HG03469 (cell line): ENCODE data around the gene INSM1.
A peak's percentile ranks its signal among the peaks of the same experiment; 100 is the strongest.
"Not testable (repeated sequence)": the region's sequence is repeated elsewhere in the genome, so short reads cannot be mapped to it uniquely, and the experiment has no call there.

Source experiments
- ATAC-seq: cut with Tn5 transposase; IDR thresholded peaks from one replicate; pipeline ENCODE4 v1.9.1; 2021; ENCODE audit warnings: mild to moderate bottlenecking, moderate library complexity, moderate number of reproducible peaks; ENCODE audit not compliant: unreplicated experiment

The INSM1 gene, protein sequence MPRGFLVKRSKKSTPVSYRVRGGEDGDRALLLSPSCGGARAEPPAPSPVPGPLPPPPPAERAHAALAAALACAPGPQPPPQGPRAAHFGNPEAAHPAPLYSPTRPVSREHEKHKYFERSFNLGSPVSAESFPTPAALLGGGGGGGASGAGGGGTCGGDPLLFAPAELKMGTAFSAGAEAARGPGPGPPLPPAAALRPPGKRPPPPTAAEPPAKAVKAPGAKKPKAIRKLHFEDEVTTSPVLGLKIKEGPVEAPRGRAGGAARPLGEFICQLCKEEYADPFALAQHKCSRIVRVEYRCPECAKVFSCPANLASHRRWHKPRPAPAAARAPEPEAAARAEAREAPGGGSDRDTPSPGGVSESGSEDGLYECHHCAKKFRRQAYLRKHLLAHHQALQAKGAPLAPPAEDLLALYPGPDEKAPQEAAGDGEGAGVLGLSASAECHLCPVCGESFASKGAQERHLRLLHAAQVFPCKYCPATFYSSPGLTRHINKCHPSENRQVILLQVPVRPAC

DNA sequence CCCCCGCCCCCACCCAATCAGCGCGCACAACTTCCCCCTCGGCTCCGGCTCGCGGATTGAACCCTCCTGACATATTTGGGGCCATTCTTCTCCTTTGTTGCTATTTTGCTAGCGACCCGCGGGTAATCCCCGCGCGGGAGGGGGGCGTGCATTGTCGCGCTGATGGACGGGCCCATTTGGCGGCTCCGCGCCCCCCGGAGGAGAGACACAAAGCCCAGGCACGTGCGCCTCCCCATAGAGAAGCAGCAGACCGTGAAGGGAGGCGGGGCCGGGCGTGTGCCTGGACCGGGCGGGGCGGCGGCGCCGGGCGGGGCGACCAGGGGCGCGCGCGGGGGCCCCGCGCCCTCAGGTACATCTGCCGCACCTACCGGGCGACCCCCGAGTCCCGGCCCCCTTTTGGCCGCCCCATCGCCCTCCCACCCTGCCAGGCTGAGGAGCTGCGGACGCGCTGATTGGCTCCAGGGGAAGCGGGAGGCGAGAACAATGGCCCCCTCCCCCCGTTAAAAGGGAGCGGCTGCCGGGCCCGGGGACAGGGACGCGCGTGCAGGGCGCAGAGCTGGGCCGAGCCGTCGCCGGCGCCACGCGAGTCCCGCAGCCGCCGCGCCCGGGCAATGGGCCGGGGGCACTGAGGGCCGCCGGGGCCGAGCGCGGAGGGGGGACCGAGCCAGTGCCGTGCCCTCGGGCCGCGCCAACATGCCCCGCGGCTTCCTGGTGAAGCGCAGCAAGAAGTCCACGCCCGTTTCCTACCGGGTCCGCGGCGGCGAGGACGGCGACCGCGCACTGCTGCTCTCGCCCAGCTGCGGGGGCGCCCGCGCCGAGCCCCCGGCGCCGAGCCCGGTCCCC, at the start of gene INSM1:
INSM1 (plus strand) TSS at position 530 of the 843 bp plus-strand sequence; CDS start at position 694, 164 bp downstream.
- ATAC-seq: no peak

DNA sequence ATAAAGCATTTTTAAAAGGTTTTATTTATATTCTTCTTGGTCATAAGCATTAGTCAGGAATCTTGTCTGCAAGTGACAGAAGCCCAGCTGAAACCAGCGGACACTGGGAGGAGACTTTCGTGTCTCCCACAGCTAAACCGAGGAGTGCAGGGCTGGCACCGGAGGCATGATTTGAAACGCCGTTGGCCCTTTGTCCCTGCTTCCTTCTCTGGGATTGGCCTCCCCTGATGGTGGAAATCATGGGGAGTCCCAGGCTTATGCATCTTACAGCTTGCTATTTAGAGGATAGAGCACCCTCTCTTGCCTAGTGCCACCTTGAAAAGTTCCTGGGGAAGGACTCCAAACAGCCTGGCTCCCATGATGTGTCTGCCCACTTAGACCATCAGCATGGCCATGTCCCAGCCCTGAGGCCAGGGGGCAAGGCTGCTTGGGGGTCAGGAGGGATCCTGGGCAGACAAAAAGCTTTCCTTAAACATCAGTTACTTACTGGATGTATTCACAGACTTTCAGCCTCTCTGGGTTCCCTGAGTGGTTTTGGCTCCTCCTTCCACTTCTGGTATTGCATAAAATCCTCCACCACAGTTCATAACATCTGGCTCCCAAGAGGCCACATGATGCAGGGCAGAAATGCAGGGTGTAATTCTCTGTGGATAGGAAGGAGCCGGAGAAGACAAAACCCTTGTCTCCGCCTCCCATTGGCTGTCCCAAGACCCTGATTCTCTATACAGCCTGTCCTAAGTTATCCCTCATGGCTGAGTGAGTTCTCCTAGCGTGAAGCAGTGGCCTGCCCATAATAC, 49.3 kb upstream of the INSM1 start:
- ATAC-seq: no peak

DNA sequence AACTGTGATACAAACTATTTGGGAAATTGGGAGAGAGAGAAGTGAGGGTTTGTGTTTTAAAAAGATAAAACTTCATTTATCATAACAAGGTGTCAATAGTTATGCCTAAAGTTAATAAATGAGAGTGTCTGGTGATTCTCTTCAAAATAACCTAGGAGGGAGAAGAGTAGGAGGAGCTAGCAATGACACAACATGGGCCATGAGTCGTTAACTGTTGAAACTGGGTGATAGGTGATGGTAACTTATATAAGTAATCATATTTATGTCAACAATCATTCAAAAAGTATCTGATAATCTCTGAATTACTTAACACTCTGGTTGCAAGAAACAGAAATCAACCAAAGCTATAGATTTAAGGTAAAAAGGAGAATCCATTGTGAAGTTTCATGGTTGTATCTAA, 46.8 kb upstream of the INSM1 start:
- ATAC-seq: no peak

DNA sequence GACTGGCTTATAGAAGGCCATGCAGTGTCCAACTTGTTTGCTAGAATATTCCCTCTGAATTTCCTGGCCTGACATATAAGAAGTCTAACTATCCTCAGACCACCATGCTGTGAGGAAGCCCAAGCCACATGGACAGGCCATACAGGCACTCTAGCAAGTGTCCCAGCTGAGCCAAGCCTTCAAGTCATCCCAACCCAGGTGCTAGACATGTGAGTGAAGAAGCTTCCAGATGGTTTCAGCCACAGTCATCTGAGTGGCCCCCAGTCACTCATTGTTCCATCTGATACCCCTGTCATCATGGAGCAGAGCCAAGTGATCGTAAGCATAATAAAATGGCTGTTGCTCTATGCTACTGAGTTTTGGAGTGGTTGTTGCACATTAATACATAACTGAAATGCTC, 46.0 kb upstream of the INSM1 start:
- no peak for ATAC-seq

DNA sequence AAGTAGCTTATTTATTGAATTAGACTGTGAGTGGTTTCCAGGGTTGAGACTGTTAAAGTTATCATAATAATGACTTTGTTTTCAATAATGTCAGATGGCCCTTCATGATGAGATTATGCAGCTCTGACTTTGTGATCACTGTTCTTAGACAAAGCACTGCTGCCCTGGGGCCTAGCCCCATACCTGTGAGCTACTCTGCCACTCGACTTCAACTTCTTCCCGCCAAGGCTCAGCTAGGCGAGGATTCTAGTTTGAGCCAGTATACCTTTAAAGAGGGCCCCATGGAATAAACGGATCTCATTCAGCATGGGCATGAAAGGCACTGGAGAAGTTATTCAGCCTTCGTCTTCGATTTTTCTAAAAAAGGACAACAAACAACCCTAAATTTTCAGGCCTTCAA, 45.0 kb upstream of the INSM1 start:
- no peak for ATAC-seq

DNA sequence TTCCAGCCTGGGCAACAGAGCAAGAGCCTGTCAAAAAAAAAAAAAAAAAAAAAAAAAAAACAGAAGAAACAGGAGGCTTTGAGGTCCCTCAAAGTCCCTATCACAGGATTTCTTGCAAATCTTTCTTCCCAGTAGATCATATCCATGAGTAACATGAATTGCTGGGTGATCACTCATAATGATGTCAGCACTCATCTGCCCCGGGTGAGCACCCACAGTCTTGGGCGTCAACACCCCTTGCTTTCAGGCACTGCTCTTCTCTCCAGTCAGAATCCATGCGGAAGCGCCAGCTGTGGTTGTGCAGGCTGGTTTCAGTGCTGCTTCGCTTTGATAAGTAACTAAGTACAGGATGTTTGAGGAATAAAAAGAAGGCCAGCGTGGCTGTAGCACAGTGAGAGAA, 40.2 kb upstream of the INSM1 start:
- ATAC-seq: no peak

DNA sequence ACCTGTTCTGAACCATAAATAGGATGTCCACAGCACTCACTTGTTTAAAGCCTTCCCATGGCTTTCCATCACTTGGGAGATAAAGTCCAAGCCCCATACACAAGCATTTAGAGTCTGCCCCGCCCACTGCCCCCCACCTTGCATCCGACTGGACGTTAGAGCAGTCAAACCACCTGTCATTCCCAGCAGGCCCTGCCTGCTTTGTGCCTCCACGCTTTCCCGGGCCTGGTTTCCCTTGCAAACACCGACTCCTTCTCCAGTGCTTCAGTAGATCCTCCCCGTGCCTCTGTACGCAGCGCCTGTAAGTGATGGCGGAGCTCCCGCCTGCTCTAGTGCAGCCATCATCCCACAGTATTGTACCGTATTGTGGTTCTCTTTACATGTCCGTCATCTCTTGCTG, 38.3 kb upstream of the INSM1 start:
- ATAC-seq: no peak

DNA sequence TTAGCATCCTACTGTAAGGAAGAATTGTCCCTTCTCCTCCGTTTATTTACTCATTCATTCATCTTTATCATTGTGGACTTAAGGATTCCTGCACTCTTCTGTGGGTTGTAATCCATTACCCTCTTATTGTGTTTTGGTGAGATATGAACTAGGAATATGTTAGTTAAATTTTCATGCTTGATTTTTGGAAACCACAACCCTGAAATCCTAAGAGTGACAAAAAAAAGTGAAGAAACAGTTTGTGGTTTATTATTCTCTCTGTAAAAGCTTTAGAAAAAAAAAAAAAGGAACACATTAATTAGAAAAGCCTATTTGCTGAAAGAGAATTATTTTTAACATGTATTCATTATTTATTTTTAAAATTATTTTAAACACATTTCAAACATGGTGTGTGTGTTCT, 36.7 kb upstream of the INSM1 start:
- ATAC-seq: no peak

DNA sequence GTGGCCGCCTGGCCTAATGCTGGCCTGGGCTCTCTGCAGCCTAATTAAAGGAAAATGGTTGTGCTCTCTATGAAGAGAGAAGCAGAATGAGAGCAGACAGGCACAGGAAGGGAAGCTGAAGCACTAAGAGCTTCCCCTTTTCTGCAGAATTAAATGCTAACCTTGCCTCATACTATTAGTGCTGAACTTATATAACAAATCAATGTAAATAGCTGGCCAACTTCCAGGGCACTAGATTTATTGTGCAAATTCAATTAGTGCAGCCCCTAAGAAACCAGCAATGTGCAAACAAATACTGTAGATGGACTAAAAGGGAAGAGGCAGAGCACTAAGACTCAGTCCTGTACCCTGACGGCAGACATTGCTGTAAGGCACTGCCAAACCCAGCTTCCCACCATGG, 36.1 kb upstream of the INSM1 start:
- no peak for ATAC-seq

DNA sequence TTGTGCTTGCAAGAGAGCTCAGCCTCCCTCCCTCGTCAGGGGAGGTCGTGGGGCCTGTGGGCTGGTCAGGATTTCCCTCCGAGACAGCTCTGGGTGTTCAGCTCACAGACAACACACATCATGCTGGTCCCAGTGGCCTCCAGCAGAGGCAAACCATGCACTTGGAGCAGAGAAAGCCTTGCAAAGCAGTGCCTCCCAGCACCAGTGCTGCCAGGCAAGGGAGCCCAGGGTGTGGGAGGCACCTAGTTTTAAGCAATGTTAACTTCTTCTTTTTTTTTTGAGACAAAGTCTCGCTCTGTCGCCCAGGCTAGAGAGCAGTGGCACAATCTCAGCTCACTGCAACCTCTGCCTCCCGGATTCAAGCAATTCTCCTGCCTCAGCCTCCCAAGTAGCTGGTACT, 34.0 kb upstream of the INSM1 start:
- ATAC-seq: no peak

DNA sequence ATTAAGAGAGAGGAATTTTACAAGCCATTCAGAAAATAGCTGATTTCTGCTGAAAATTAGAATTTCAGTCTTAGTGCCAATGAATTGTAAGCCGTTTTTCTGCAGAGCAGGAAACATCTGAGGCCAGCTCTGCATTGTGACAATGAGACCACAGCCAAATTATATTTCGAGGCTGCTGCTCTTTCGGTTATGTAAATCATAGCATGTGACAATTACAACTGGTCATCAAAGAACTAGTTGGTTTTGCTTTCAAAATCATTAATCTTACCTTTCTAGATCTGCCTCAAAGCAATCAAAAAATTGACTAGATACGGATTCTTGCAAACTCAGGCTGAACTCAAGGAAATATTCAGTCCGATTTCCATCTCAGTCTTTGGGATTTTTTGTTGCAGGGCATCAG, 33.4 kb upstream of the INSM1 start:
- peak; percentile 91 for ATAC-seq

DNA sequence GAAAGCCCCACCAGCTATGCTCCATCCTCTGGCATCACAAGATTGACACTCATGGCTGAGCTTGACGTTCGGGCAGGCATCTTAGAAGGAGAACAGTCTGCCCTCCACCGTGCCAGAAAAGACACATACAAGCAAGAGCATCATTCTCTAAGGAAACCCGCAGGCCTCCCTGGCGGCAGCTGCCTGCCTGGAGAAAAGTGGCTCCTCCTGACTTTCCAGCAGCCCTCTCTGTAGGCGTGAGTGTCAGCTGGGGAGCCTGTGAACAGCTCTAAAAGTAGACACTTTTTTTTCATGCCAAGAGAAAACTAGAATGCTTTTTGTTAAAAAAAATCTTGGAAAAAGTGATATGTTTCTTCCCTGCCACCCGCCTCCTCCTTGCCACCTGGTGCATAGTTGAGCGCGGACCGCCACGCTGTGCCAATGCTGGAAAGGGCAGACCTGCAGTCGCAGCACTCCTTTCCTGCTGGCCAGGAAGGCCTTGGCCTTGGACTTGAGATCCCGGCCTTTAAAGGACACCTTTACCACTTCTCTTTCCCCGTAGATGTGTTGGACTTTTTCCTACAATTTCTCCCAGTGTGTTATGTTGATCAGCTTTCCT, 29.7 kb upstream of the INSM1 start:
- ATAC-seq: no peak

DNA sequence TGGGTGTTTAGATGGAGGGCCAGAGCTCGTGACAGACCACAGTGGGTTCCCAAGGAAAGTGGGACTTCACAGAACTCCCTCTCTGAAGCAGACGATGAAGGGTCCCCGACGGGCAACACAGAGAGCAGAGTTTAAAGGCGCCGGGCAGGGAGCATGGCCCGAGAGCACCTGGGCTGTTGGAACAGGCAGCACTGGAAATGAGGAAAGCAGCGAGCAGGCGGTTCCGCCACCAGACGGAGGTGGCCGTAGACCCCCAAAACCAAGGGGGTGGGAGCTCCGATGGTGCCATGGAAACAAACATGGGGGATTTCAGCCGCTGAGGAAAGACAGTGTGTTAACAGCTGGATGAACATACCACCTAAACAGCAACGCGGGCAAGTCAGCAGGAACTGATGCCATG, 27.5 kb upstream of the INSM1 start:
- ATAC-seq: no peak

DNA sequence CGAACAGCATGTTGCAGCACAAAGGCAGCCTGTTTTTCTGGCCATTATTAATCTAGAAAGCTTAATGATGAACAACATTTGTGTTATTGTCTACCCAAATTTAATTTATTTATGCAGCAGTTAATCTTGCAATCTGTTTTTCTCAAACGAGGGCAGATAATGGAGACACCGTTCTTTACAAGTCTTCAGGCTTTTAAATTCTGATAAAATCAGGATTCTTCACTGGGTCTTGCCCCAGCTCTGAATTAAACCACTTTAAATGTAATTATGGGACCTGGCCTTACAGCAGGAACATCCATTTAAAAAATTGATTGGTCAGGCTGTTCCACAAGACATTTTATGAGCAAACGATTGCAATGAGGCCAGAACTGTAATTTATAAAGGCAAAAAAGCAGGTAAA, 26.5 kb upstream of the INSM1 start:
- ATAC-seq: no peak

DNA sequence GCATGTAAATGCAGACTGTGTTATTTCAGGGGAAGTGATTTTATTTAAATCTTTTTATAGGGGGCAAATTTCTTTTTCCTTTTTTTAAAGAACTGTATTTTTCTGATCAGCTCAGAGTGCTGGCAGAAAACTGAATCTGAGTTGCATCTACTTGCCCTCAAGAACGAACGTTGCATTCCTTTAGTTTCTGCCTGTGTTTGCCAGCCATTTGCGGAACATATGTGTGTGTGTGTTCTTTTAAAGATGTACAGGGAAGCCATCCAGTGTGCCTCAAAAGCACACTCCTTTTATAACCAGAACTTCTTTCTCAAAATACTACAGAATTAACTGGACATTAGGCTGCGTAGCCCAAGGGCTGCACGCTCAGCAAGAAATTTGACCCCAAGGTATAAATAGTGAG, 25.8 kb upstream of the INSM1 start:
- ATAC-seq: no peak

DNA sequence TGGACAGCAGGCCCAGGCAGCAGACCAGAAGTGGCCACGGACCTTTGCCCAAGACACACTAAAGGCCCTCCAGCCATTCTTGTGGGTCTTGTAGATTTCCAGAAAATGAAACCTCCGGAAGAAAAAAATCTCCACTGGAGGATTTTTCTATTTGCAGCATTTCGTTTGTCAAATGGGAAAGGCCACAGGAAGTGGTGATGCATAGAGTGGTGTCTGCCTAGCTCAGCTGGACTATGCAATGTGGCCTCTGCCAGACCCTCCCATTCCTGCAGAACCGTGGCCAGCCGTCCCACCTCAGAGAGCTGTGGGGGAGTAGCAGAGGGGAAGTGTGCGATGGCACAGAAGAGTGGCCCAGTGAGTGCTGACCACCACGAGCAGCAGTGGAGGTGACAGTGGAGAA, 24.0 kb upstream of the INSM1 start:
- no peak for ATAC-seq

DNA sequence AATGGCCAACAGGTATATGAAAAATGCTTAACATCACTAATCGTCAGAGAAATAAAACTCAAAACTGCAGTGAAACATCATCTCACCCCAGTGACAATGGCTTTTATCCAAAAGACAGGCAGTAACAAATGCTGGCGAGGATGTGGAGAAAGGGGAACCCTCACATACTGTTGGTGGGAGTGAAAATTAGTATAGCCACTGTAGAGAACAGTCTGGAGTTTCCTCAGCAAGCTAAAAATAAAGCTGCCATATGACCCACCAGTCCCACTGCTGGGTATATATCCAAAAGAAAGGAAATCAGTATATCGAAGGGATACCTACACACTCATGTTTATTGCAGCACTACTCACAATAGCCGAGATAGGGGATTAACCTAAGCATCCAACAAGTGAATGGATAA, 23.4 kb upstream of the INSM1 start:
- no peak for ATAC-seq

DNA sequence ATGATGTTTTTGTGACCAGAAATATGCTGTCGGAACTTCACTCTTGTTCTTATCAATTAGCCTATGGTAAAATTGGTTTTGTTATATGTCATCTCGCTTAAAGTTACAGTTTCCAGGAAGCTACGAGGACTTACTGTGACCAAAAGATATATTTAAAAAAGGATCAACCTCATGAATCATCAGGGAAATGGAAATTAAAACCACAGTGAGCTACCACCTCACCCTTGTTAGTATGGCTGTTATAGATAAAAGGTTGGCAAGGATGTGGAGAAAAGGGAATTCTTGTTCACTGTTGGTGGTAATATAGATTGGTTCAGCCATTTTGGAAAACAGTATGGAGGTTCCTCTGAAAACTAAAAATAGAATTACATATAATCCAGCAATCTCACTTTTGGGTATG, 14.3 kb upstream of the INSM1 start:
- ATAC-seq: no peak

DNA sequence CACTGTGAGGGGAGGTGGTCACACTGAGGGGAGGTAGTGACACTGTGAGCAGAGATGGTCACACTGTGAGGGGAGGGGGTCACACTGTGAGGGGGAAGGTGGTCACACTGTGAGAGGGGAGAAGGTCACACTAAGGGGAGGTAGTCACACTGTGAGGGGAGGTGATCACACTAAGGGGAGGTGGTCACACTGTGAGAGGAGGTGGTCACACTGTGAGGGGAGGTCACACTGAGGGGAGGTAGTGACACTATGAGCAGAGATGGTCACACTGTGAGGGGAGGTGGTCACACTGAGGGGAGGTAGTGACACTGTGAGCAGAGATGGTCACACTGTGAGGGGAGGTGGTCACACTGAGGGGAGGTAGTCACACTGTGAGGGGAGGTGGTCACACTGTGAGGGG, 12.4 kb upstream of the INSM1 start:
- ATAC-seq: not testable (repeated sequence)

DNA sequence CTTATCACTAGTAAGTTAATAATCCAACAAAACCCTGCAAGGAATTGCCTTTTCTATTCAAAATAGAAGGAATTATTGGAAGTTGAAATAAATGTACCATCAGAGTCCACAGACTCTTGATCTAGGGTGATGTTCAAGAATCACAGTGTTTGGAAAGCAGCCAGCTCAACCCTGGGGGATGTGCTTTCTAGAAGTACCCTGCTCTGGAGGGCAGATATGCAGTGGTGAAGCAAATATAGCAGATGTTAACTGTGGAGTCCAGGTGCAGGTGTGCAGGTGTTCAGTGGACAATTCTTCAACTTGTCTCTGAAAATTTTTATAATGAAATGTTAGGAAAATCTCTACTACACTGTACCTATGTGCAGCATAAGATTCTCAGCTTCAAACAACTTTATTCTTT, 9.1 kb upstream of the INSM1 start:
- no peak for ATAC-seq

DNA sequence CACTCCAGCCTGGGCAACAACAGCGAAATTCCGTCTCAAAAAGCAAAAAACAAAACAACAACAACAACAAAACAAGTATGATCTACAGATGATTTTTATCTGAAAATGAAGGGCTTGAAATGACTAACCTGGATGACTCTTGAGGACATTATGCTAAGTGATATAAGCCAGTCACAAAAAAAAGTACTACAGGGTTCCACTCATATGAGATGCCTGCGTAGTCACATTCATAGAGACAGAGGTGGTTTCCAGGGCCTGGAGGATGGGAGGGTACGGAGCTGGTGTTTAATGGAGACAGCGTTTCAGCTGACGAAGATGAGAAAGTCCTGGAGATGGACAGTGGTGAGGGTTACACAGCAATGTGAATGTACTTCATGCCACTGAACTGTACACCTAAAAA, 8.3 kb upstream of the INSM1 start:
- no peak for ATAC-seq
